GM18861 (cell line): ENCODE data around the gene SCYGR4.
"Not testable (repeated sequence)": the region's sequence is repeated elsewhere in the genome, so short reads cannot be mapped to it uniquely, and the experiment has no call there.

Source experiments
- ATAC-seq: cut with Tn5 transposase; IDR thresholded peaks from one replicate; pipeline ENCODE4 v1.9.1; 2021; ENCODE audit not compliant: unreplicated experiment

The SCYGR4 gene, protein sequence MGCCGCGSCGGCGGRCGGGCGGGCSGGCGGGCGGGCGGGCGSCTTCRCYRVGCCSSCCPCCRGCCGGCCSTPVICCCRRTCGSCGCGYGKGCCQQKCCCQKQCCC

DNA sequence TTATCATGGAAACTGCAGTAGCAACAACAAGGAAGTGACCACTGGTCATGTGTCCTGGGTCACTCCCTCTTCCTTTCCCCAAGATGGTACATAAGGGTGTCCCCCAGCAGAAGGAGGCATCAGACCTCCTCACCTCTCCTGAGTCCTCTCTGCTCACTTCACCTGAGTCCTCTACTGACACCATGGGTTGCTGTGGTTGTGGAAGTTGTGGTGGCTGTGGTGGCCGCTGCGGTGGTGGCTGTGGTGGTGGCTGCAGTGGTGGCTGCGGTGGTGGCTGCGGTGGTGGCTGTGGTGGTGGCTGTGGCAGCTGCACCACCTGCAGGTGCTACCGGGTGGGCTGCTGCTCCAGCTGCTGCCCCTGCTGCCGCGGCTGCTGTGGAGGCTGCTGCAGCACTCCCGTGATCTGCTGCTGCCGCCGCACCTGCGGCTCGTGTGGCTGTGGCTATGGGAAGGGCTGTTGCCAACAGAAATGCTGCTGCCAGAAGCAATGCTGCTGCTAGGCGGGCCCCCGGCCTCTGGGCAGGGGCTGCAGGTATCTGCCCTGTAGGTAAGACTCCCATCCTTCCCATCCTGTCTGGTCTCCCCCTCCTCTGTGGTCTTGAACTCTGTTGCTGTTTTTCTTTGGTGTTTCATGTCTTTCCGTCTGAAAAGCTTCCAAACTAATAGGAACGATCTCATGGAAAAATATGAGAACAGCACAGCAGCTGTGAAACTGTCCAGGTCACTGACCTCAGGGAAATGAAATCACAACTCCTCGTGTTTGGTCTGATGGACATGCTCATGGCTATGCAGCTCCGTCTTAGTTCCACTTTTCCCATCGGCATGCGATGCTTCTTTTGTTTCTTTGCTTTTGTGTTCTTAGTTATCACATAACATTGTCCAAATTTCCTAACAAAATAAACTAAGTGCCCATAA lies at the start of gene SCYGR4:
Gene SCYGR4 (plus strand): TSS at position 183 of the 915 bp plus-strand sequence. CDS start 0 bp downstream, at position 183.
- ATAC-seq = no peak

DNA sequence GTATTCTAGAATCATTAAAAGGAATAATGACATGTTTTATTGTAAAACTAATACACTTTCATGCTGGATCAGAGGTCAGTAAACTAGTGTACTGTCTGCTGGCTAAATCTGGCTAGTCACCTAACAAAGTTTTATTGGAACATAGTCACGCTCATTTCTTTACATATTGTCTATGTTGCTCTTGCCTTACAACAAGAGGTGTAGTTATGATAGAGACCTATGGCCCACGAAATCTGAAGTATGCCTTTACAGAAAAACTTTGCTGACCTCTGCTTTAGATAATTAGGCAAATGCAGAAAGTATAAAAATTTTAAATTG lies 48.5 kb upstream of the SCYGR4 start:
- no peak for ATAC-seq

DNA sequence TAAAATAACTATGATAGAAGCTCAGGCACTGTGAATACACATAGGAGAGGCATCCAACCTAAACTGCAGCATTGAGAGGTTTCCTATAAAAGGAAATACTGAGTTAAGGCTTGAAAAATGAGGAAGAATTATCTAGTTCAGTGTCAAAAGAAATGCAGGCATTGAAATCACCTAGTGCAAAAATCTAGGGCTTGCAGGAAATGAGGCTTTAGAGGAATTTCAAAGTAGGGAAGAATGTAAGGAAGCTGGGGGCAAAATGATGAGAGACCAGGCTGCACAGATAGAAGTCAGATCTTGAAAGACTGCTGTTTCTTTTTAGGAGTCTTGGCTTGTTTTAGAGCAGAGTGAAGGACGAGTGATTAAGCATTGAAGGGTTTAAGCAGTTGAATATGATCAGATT lies 46.7 kb upstream of the SCYGR4 start:
- ATAC-seq = no peak

DNA sequence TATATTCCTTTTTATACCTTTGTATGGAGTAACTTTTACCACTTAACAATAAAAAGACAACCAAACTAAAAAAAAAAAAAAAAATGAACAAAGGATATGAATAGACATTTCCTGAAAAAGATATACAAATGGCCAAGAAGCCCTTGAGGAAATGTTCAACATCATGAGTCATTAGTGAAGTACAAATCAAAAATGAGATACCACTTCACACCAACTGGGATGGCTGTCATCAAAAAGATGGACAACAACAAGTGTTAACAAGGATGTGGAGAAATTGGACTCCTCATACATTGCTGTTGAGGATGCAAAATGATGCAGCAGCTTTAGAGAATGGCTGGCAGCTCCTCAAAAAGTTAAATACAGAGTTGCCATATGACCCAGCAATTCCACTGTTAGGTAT lies 41.2 kb upstream of the SCYGR4 start:
- ATAC-seq = no peak

DNA sequence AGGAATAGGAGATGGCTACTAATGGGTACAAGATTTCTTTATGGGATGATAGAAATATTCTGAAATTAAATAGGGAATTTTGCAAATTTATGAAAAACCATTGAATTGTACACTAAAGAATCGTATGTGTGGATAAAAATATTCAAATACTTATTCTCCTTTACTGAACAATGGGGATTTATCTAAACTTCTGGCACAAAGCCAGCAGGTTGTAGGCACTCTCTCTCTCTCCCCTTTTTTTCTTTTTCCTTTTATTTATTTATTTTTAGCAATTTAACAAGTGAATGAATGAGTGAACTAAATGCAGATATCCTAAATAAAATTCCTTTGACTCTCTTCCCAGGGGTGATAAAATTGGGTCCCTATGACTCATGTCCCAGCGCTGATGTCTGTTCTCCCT lies 40.5 kb upstream of the SCYGR4 start:
- ATAC-seq = no peak

DNA sequence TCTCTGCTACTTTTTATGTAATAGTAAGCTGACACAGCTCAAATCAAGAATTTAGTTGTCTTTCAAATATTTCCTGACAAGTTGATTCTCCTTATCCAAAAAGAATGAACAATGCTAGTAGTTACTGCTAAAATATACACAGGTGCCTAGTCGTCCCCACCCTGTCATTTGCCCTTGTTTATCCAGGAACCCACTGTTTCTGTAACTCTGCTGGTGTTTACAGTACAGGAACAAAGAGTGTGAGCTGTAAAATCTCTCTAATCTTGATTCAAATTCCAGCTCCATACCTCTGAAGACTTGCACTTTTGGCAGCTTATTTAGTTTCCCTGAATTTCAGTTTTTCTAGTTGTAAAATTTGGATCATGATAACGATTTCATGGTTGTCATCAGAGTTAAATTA lies 39.7 kb upstream of the SCYGR4 start:
- no peak for ATAC-seq

DNA sequence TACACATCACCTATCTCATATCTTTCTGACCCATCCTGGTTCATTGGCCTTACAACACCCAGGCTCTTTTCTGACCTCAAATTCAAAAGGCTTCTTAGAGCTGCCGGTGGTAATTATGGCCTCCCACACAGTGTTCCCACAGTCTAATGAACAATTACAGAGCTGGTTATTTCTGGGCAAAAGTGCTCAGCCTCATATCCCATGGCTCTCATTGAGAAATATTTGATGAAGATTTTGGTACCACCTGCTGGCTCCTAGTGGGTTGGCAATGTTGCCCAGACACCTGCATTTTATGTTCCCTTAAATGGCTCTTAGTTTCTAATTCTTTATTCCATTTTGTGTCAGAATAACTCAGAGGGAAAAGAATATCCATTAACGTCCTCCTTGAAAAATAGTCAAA lies 38.7 kb upstream of the SCYGR4 start:
- ATAC-seq = no peak

DNA sequence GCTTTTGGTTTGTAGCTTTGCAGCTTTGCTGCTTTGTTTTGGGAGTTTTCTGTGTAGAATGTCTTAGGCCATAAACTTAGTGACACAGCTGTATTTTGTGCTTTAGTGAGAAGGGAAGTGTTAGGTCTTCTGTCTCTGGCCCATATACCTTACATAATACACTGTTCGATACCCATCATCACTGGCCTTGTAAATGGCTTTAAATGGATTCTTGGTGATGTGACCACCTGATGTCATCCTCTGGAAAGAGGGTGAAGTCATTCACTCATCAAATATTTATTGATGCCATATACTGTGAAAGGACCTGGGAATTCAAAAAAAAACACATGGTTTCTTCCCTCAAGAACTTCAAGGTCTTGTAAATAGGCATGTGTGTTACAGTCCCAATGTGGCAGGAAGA lies 37.5 kb upstream of the SCYGR4 start:
- ATAC-seq = no peak

DNA sequence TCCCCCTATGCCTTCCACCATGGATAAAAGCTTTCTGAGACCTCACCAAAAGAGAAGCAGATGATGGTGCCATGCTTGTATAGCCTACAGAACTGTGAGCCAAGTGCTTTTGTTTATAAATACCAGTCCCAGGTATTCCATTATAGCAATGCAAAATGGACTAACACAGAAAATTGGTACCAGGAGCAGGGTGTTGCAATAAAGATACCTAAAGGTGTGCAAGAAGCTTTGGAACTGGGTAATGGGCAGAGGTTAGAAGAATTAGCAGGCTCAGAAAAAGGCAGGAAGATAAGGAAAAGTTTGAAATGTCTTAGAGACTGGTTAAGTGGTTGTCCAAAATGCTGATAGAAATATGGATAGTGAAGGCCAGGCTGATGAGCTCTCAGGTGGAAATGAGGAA lies 34.9 kb upstream of the SCYGR4 start:
- ATAC-seq = no peak

DNA sequence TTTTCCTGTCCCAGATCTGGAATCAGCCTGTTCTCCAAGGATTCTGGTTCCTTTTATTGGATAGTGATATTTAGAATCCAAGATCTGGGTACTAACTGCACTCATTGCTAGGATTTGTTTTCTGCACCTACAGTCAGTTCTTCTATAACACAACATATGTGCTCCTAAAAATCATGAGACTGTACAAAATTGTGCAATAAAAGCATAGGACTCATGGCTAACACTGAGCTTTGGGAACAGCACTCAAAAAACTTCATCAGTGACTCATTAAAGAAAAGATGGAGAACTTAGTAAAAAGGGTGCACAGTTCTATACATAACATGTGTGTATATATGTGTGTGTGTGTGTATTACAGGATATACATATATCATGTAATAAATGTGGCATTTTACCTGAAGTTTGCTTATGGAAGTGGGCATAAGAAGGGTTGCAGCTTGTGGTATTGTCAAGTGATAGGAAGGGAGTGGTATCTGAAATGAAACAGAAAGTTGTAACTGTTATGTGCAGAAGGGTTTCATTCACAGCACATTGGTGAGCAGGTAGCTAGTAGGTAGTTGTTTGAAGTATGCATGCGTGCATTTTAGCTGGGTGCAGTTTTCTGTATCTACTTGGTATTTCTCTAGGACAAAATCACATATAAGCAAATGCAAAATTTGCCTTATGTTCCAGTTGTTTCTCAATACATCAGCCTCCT lies 24.5 kb upstream of the SCYGR4 start:
- no peak for ATAC-seq

DNA sequence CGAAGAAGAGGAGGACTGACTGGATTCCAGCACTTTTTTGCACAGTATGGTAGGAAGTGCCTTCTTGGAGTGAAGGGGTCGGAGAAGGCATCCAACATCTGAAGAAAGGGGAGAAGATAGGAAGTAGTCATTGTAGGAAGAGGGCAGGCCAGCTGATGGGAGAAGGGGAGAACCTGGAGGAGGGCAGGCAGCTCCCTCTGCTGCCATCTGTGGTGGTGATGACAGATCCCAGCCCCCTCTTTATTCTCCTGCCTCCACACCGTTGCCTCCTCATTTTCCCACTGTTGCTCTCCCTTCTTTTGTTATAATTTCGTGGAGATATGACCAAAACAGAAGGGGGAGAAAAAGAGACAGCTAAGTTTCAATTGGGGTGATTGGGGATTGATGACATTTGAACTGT lies 21.5 kb upstream of the SCYGR4 start:
- ATAC-seq = no peak

DNA sequence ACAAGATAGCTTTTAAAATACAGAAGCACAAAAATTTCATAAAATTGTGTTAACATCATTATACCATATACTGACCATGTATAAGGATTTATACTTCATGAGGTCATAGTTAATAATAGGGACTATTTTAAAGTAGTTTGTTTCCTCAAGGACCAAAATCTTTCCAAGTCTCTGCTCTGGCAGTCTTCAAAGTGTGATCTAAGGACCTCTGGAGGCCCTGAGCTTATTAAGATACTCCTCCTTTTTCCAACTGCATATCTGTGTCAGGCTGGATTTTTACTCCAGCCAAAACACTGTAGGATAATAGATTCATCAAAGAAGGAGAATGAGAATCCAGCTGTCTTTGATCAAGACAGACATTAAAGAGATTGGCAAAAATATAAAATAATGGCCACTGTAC lies 20.3 kb upstream of the SCYGR4 start:
- ATAC-seq = no peak

DNA sequence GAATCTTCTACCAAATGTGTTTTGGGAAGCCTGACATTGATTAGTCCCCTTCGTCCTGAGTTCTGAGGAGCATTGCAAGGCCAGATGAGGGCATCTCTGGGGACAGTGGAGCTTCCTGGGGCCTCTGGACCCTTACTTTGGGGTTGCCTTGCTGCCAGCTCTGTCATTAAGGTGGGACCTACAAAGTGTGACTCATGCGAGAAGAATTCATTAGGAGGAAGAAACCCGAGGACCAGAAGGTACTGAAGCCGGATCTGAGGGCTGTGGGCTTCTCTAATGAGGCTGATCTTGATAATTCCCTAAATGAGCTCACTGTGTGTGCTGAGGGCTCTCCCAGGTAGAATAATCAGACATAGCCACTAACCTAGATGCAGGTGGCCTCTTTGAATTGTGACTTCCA lies 19.3 kb upstream of the SCYGR4 start:
- ATAC-seq = no peak

DNA sequence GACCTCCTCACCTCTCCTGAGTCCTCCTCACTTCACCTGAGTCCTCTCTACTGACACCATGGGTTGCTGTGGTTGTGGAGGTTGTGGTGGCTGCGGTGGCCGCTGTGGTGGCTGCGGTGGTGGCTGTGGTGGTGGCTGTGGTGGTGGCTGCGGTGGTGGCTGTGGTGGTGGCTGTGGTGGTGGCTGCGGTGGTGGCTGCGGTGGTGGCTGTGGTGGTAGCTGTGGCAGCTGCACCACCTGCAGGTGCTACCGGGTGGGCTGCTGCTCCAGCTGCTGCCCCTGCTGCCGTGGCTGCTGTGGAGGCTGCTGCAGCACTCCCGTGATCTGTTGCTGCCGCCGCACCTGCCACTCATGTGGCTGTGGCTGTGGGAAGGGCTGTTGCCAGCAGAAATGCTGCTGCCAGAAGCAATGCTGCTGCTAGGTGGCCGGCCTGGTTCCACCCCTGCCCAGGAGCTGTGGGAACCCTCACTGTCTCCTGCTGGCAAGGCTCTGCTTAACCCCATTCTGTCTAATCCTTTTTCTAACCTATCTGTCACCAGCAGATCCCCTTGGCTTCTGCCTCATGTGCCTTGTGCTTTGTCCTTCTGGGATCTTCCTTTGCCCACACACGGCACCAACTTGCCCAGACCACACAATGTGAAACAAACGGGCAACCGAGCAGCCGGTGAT lies 18.3 kb upstream of the SCYGR4 start, which contains the start of gene SCYGR2:
Gene SCYGR2 (plus strand): TSS at position 59 of the 669 bp plus-strand sequence. CDS start 0 bp downstream, at position 59.
- ATAC-seq = not testable (repeated sequence)

DNA sequence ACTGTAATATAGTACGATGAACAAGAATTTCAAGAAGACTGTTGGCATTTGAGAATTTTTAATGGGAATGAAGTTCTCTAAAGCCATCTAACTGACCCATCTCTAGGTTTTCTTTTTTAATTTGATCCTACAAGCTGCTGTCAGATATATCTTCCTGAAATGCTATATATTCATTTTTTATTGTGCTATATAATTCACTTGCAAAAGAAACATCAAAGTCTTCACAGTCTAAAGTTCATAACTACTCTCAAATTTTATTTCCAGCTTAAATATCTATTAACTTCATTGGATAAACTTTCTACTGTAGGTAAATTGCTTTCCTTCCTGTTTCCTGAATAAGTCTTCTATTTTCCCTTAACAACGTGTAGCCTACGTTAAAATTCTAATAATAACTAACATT lies 14.9 kb upstream of the SCYGR4 start:
- ATAC-seq = no peak

DNA sequence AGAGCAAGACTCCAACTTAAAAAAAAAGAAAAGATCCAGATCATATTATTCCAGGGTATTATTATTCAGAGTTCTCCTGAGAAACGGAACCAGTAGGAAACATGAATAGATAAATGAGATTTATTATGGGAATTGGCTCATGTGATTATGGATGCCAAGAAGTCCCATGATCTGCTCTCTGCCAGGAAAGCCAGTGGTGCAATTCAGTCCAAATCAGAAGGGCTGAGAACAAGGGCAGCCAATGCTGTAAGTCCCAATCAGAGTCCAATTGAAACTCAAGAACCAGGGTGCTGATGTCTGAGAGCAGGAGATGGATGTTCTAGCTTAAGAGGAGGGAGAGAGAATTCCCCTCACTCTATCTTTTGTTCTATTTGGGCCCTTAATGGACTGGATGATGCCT lies 10.8 kb upstream of the SCYGR4 start:
- ATAC-seq = no peak

DNA sequence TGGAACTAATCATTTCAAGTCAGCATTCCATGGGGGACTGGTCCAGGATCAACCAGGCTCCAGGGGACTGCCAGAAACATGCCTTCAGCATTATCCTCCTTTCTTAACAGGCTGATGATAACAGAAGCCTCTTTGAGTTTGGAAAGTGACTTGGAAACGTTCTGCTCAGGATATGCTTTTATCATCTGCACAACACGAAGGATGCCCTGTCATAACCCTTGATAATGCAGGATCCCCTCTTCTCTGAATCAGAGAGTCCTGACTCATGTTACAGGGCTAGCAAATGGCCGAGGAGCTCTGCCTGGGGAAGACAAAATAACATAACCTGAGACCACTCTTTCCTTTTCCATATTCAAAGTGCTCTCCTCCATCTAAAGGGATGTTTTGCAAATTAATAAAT lies 9.4 kb upstream of the SCYGR4 start:
- no peak for ATAC-seq

DNA sequence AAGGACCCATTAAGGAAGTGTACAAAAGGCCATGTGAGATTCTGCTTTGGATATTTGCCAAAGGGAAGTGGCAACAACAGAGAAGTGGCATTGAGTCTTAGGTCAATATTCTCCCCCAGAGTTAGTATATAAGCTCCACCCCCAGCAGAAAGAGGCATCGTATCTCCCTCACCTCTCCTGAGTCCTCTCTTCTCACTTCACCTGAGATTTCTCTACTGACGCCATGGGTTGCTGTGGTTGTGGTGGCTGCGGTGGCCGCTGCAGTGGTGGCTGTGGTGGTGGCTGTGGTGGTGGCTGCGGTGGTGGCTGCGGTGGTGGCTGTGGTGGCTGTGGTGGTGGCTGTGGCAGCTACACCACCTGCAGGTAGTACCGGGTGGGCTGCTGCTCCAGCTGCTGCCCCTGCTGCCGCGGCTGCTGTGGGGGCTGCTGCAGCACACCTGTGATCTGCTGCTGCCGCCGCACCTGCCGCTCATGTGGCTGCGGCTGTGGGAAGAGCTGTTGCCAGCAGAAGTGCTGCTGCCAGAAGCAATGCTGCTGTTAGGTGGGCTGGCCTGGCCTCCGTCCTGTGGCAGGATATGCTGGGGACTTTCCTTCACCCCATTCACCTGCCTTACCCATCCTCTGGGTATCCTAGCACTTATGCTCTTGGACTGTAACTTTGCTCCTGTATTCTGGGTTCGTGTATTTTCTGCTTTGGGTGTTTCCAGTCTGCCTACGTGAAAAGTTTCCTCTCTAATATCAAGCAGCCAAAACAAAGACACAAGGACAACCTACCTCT lies 8.5 kb upstream of the SCYGR4 start:
- peak; percentile 65 for ATAC-seq

DNA sequence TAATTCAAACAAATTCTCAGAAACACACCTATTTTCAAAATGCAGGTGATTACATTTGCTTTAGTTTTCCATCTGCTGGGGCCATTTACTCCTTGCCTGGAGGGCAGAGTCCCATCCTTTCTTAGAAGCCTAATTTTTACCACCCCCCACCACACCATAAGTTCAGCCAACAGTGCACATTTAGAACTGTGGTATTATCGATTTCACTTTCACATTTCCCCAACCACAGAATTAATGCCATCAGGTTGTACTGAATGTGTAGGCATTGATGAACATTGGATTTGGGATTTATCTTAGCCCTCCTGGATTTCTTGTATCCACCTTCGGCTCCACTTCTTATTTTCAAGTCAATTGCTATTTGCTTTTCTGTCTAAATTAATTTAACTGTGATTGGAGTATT lies 7.2 kb upstream of the SCYGR4 start:
- no peak for ATAC-seq

DNA sequence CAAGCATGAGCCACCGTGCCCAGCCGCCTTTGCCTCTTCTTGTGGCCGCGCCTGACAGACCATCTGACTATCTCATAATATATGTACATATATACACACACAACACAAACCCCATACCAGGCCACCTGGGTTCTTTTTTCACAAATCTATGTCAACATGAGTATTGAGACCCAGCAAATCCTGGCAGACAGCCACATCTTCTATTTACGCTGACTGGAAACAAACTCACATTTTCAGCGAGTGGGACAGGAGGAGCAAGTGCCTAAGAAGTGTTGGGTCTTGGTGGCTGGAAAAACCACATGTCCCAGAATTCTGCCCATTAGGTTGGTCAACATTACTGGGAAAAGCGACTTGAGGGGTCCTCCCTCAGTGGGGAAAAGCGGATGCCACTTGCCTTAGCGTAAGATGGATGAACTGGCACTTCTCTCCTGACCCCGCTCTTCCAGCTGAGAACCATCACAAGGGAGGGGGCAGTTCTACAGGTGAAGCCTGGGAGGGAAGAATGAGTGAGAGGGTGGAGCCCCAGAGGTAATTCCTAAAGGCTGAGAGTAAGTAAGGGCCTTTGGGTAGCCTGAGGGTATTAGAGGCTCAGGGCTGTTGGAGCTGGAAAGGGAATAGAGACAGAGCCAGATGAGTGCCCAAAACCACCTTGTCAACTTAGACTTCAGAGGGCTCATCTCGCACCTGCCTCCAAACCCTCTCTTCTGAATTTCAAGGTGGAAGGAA lies 4.6 kb upstream of the SCYGR4 start:
- ATAC-seq = no peak
